ENCODE results near the gene KCNF1. TPM values are rescaled to one million over a fixed set of nuclear protein-coding genes. Genes with fewer than 3 reads are reported as not detected.

The KCNF1 gene
- total RNA-seq, 4 donors from 2014 or later = 0.22 to 0.42 TPM; not detected in 2

GRCh38 chr2:10924441-10924840, 12.7 kb downstream of the KCNF1 start:
- no peak overlapping the region for H3K4me3 ChIP-seq
- H3K9me3 ChIP-seq = no peaks in the 10 kb centered on the region
- WGBS, 2 donors = 94 to 95% methylated on average over 5 of the region's 5 CpGs
- peaks cover 0 to 7% of the 10 kb centered on the region in 2 donors for H3K27me3 ChIP-seq
- H3K36me3 ChIP-seq = no peaks in the 10 kb centered on the region
- no peak overlapping the region for H3K27ac ChIP-seq
- no peak for DNase-seq (ENCODE audit: low spot score in 2 of 2)
- TF ChIP-seq, protein P1, sequence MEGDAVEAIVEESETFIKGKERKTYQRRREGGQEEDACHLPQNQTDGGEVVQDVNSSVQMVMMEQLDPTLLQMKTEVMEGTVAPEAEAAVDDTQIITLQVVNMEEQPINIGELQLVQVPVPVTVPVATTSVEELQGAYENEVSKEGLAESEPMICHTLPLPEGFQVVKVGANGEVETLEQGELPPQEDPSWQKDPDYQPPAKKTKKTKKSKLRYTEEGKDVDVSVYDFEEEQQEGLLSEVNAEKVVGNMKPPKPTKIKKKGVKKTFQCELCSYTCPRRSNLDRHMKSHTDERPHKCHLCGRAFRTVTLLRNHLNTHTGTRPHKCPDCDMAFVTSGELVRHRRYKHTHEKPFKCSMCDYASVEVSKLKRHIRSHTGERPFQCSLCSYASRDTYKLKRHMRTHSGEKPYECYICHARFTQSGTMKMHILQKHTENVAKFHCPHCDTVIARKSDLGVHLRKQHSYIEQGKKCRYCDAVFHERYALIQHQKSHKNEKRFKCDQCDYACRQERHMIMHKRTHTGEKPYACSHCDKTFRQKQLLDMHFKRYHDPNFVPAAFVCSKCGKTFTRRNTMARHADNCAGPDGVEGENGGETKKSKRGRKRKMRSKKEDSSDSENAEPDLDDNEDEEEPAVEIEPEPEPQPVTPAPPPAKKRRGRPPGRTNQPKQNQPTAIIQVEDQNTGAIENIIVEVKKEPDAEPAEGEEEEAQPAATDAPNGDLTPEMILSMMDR (IDR thresholded peaks at IDR 0.05) = no peak
- TF ChIP-seq EP300 (IDR thresholded peaks at IDR 0.05) (no peak), POLR2A (IDR thresholded peaks at IDR 0.05) (no peak)
- no peaks in the 10 kb centered on the region for H3K4me1 ChIP-seq

- Histone ChIP-seq H3K9me3 (no peaks in the 10 kb centered on the region), H3K4me3 (no peak overlapping the region), H3K4me1 (no peaks in the 10 kb centered on the region), H3K27ac (no peak overlapping the region), H3K27me3 (peaks cover 0 to 7% of the 10 kb centered on the region in 2 donors), H3K36me3 (no peaks in the 10 kb centered on the region)
- DNase-seq (ENCODE audit: low spot score in 2 of 2) = no peak
- WGBS, 2 donors = 73 to 85% methylated on average over 5 of the region's 5 CpGs
- TF ChIP-seq, protein P1 (IDR thresholded peaks at IDR 0.05) = no peak
- TF ChIP-seq POLR2A (IDR thresholded peaks at IDR 0.05) = no peak
- TF ChIP-seq EP300 (IDR thresholded peaks at IDR 0.05) = no peak
Observed at GRCh38 chr2:10924859-10925258, 13.1 kb downstream of the KCNF1 start.

- H3K4me1 ChIP-seq = no peaks in the 10 kb centered on the region
- H3K9me3 ChIP-seq = no peaks in the 10 kb centered on the region
- no peak for DNase-seq (ENCODE audit: low spot score in 2 of 2)
- peaks cover 0 to 7% of the 10 kb centered on the region in 2 donors for H3K27me3 ChIP-seq
- WGBS, 2 donors = 62% methylated on average over 15 of the region's 15 CpGs
- no peak overlapping the region for H3K4me3 ChIP-seq
- TF ChIP-seq, protein P1 (IDR thresholded peaks at IDR 0.05) = no peak
- TF ChIP-seq EP300 (IDR thresholded peaks at IDR 0.05) (no peak), POLR2A (IDR thresholded peaks at IDR 0.05) (no peak)
- H3K27ac ChIP-seq = no peak overlapping the region
- no peaks in the 10 kb centered on the region for H3K36me3 ChIP-seq
Observed at GRCh38 chr2:10926191-10926820, 14.6 kb downstream of the KCNF1 start.

DNA sequence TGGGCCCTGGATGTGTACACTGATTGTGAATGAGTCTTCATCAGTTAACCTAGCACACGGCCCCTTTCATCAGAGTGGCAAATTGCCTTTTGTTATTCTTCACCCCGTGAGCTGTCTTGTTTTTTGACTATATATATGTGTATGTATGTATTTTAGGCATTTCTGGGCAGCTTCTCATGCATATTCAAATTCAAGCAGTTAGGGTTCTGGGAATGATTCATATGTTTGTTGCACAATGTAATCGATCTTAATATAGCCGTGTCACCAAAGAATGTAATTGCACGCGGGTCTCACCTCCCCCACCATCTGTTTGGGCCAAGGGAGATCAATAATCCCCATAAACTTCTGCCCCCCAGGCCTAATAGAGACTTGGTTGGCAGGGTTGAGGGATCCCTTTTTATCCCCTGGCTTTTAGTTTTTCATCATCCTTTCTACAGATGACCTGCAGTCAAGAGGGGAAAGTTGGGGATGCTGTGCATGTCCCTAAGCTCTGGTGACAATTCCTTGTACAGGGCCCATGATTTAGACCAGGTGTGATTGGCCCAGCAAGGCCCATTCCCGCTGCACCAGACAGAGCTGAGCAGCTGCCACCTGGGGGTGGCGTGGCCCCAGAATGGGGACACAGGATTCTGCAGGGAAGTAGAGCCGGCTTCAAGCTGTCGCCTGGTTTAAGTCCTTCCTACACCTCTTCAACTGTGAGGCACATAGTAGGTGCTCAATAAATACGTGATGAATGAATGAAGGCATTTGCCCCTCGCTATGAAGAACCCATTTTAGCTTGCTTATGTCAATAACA, 19.2 kb downstream of the KCNF1 start:
- Histone ChIP-seq H3K36me3 (no peaks in the 10 kb centered on the region), H3K27ac (no peak overlapping the region), H3K4me3 (no peak overlapping the region), H3K27me3 (peaks cover 0 to 2% of the 10 kb centered on the region in 2 donors), H3K9me3 (no peaks in the 10 kb centered on the region), H3K4me1 (no peaks in the 10 kb centered on the region)
- WGBS, 2 donors = 85 to 88% methylated on average over 12 of the region's 12 CpGs
- DNase-seq (ENCODE audit: low spot score in 2 of 2) = no peak
- TF ChIP-seq EP300 (IDR thresholded peaks at IDR 0.05) = no peak
- TF ChIP-seq POLR2A (IDR thresholded peaks at IDR 0.05) = no peak
- TF ChIP-seq, protein P1 (IDR thresholded peaks at IDR 0.05) = no peak

DNA sequence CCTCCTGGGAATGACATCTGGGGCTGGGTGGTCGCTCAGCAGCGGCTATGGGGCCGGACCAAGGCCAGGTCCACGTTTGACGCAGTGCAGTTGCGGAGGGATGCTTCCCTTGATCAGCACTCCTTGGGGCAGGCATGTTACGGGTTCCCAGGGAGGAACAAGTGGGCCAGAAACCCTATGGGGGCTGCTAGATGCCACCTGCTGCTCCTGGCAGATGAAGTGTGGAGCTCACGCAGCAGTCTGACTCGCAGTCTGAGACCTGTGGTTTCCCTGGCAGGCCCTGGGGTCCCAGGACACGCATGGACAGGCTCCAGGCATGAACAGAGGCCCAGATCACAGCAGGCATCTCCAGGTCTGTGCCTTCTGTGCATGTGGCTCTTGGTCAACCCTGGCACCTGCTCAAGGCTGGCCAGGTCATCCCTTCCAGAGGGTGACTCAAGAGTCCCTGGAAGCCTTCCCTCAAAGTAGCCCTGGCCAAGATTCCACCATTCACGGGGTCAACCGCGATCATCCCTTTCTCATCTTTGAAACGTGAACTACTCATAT, 20.0 kb downstream of the KCNF1 start:
- no peaks in the 10 kb centered on the region for H3K27me3 ChIP-seq
- TF ChIP-seq, protein P1 (IDR thresholded peaks at IDR 0.05) = no peak
- TF ChIP-seq POLR2A (IDR thresholded peaks at IDR 0.05) (no peak), EP300 (IDR thresholded peaks at IDR 0.05) (no peak)
- no peak overlapping the region for H3K27ac ChIP-seq
- no peak overlapping the region for H3K4me3 ChIP-seq
- no peaks in the 10 kb centered on the region for H3K9me3 ChIP-seq
- H3K4me1 ChIP-seq = no peaks in the 10 kb centered on the region
- H3K36me3 ChIP-seq = no peaks in the 10 kb centered on the region
- DNase-seq (ENCODE audit: low spot score in 2 of 2) = no peak
- 84 to 91% methylated on average over 13 to 14 of the region's 14 CpGs for WGBS, 2 donors

All from tibial nerve (tissue), 4 donors.